Measurements from ENCODE around the gene HBD.
"Not testable (repeated sequence)": the region's sequence is repeated elsewhere in the genome, so short reads cannot be mapped to it uniquely, and the experiment has no call there.

HBD gene

GRCh38 chr11:5252919-5253265 lies 18.6 kb upstream of the HBD start:
- TF ChIP-seq CTCF (IDR thresholded peaks at IDR 0.05) (no peak), ZFX (IDR thresholded peaks at IDR 0.05; ENCODE audit: borderline replicate concordance) (no peak)
- H3K27ac ChIP-seq = no peak overlapping the region

- no peak overlapping the region for H3K27ac ChIP-seq
- TF ChIP-seq CTCF (IDR thresholded peaks at IDR 0.05) (no peak), ZFX (IDR thresholded peaks at IDR 0.05; ENCODE audit: borderline replicate concordance) (no peak)
Observed at GRCh38 chr11:5252192-5252918, 18.1 kb upstream of the HBD start.

- no peak for TF ChIP-seq CTCF (IDR thresholded peaks at IDR 0.05)
- TF ChIP-seq ZFX (IDR thresholded peaks at IDR 0.05; ENCODE audit: borderline replicate concordance) = no peak
- no peak overlapping the region for H3K27ac ChIP-seq
Observed at GRCh38 chr11:5251746-5252145, 17.5 kb upstream of the HBD start.

- TF ChIP-seq CTCF (IDR thresholded peaks at IDR 0.05) (no peak), ZFX (IDR thresholded peaks at IDR 0.05; ENCODE audit: borderline replicate concordance) (no peak)
- H3K27ac ChIP-seq = no peak overlapping the region
Observed at GRCh38 chr11:5250543-5251204, 16.4 kb upstream of the HBD start.

- not testable (repeated sequence) for H3K27ac ChIP-seq
Observed at GRCh38 chr11:5249807-5250396, 15.6 kb upstream of the HBD start, which contains the start of gene HBG1. HBG1 (minus strand) TSS chr11:5249857; CDS start chr11:5249804, 53 bp downstream.

- not testable (repeated sequence) for H3K27ac ChIP-seq
Observed at GRCh38 chr11:5248498-5248897, 14.2 kb upstream of the HBD start.

GRCh38 chr11:5247472-5248192 lies 13.3 kb upstream of the HBD start:
- TF ChIP-seq ZFX (IDR thresholded peaks at IDR 0.05; ENCODE audit: borderline replicate concordance) (no peak), CTCF (IDR thresholded peaks at IDR 0.05) (no peak)
- H3K27ac ChIP-seq = no peak overlapping the region

All from 22Rv1 (cell line).